NOMO-1 (cell line): ENCODE data around the gene VPS4B.

Experiments
- DNase-seq, 2 experiments: peaks; one replicate each; lab custom pipeline; 2025; ENCODE audit not compliant: unreplicated experiment in 2 of 2; lab: John Stamatoyannopoulos, UW

Gene VPS4B

DNA sequence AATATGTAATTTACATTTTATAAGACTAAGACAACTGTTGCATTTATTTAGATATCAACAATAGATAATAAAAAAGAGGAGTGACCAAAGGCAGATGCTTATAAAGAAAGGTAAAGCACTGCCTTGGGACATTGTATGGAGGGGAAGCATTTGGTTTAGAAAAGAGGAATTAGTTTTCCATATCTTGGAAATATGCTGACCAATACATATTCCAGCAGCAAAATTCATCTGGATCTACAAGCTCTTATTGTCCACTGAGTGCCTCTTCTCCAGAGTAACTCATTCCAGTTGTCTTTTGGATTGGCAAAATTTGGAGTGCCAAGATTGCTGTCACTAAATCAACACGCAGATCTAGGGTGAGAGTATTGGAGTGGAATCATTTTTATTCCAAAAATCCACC, 8.9 kb upstream of the VPS4B start:
- no peak for DNase-seq

DNA sequence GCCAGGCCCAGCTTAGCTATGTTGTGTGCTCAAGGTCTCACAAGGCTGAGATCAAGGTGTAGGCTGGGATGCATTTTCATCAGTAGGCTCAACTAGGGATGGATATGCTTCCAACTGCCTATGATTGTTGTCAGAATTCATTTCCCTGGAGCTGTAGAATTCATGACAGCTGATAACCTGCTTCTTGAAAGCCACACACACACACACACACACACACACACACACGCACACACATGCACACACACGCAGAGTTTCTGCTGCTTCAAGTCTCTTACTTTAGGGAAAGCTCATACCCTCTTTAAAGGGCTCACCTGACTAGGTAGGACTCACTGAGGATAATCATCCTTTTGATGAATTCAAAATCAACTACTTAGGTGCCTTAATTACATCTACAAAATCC, 8.2 kb upstream of the VPS4B start:
- no peak for DNase-seq

GRCh38 chr18:63427558-63427957, 5.3 kb upstream of the VPS4B start:
- no peak for DNase-seq

DNA sequence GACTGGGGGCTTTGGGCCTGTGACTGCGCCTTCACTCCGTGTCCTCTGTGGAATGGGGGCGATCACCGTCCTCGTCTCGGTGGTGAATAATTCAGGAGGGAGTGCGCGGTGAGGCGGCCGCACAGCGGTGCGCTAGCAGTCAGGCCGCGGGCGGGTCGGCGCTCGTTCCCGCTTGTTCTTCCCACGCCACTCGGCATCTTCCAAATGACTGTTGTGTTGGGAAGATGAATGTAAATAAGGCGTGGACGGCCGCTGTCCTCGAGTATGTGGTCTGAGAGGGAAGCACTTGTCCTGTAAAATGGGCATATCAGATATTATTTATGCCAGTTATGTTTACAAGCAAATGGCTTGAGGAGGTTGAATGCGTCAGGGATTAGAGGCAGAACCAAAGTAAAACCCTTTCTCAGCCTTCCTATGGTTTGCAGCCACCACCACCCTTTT, 608 bp upstream of the VPS4B start:
- peak in 1 of 2 experiments; percentile 46 for DNase-seq

- no peak for DNase-seq
Measured at GRCh38 chr18:63421514-63421913, 762 bp downstream of the VPS4B start.

GRCh38 chr18:63412953-63413352, 9.3 kb downstream of the VPS4B start:
- no peak for DNase-seq

GRCh38 chr18:63410792-63411191, 11.5 kb downstream of the VPS4B start:
- DNase-seq: no peak

- no peak for DNase-seq
Measured at GRCh38 chr18:63409301-63409700, 13.0 kb downstream of the VPS4B start.

DNA sequence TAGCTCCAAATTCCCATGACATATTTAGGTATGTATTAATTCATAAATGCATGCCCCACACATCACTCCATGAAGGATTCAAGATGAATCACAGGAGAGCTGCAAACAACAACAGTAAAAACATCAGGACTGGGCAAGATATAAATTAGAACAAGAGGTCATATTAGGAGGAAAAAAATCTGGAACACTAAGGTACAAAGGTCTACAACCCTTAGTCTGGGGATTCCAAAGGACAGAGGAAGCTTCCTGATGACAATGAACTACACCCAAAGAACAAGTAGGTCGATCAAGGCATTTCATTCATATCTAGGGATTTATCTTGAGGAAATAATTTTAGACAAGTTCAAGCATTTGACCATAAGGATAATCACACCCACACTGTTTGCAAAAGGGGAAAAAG, 14.5 kb downstream of the VPS4B start:
- DNase-seq: no peak

GRCh38 chr18:63405986-63406385, 16.3 kb downstream of the VPS4B start:
- DNase-seq: no peak

DNA sequence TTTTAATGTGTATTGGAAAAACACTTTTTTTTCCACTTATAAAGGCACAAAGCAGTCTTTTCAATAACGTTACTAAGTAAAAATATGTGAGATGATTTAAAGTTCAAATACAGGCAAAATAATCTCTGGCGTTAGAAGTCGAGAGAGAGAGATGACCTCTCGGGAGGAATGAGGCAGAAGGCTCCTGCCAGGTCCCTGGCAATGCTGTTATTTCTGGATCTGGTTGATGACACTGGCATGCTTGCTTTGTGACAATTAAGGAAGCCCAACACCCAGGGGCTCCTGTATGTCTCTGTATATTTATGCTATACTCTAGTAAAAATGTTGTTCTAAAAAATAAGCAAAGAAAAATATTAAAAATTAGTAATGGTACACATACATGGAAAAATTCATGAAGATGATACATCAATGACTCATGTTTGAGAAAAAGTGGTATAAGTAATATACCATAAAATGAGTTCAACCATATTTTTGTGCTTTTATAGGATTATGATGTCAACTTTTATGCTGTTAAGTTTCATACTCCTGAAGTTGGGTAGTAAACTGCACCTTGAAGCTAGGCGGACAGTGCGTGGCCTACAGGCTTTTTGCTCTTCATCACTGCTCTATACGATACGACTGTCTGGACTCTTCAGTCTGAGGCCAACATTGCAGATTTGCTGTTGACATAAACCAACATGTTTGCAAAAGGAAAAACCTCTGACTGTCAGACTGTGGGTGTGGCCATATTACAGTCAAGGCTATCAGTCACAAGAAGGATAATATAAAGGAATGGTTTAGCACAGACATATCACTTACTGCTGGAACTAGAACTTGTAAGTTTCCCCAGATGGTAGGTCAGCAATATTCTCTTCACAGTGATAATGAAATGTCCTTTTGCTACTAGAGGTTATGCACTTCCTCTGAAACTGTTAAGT, 19.8 kb downstream of the VPS4B start:
- DNase-seq: no peak

DNA sequence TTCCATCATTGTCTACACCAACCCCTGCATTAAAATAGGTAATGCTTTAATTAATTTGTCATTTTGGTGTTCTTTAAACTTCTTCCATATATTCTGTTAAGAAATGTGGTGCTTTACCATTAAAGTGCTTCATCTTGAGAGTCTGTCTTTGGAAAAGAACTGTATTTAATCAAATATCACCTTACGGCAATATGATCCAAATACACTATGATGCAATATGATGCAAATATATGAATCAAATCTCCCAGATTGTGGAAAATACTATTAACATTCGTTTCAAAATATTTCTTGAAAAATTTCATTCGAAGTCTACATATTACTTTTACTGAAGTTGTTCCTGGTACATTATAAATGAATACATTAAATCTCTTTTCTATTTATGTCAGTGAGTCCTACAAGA, 23.0 kb downstream of the VPS4B start:
- DNase-seq: no peak

DNA sequence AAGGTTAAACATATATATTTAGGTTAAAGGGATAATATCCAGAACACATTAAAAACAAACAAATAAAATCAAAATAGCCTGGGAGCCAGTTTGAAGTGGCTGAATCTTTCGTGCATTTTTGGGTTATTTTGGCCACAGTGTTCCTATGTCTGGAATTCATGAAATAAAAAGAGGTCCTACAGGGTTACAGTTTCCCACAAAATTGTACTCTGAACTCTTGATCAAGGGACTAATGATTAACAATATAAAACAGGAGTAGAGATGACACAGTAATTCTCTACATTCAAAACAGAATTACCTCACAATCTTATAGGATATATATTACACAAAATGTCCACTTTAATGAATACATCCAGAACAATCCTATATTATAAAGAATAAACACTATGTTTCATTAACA, 24.9 kb downstream of the VPS4B start:
- DNase-seq: no peak

DNA sequence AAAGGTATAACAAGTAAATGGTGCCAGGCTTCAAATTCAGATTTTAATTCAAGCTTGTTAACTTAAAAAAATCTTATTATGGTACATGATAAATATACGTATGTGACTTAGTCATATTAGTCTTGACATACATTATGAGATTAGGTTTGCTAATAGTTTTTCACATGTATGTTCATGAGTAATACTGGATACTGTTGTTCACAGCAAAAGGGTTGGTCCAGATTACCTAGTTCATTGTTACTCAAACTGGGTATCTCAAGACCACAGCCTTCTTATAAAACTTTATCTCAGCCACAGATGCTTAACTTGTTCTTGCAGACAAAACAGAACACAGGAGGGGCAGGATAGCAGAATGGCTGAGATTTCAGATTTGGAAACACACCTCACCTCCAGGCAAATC, 26.8 kb downstream of the VPS4B start:
- no peak for DNase-seq

DNA sequence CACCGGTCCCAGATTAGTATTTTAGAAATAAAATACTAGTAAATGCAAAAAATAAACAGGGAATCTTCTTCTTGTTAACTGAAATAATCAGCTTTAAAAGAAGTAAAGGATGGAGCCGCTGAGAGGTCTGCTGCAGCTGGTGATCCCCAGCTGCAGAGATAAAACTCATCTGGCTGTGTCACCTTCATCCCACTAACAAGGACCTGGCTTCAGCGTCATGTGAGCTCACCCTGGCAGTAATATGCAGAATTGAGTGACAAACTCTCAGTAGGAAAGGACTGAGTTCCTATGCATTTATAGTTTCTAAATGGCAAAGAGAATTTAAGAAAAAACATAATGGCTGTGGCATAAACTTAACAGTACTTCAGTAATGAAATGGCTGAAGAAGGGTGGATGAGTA, 27.3 kb downstream of the VPS4B start:
- DNase-seq: no peak

DNA sequence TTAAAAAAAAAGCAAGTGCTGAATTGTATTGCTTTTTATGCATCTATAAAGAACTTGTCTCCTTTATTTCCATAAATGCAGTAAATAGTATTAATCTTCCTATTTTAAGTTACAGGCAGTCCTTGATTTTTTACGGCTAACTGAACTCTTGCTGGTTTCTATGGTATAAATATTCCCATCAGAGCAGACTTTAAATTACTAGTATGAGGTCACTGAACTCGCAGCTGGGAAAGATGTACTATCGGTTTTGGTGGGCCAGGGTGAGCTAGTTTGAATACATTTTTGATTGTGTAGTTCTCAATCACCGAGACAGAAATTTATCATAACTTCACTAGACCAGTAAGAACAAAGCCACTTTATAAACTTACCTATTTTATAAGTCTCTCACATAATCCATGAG, 34.4 kb downstream of the VPS4B start:
- no peak for DNase-seq

GRCh38 chr18:63382843-63383242, 39.4 kb downstream of the VPS4B start:
- no peak for DNase-seq

DNA sequence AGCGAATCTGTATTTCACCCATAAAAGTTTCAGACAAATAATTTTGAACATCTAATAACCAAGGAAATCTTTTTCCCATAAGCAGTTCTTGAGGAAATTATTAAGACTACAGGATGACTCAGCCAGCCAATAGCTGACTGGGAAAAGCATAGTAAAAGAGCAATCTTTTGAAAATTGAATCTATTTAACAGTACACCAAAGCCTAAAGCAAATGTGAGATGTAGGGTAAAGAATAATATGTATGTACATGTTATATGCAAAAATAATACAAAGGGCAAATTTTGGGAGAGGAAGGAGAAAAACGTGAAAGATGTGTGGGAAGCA, 42.7 kb downstream of the VPS4B start:
- no peak for DNase-seq

DNA sequence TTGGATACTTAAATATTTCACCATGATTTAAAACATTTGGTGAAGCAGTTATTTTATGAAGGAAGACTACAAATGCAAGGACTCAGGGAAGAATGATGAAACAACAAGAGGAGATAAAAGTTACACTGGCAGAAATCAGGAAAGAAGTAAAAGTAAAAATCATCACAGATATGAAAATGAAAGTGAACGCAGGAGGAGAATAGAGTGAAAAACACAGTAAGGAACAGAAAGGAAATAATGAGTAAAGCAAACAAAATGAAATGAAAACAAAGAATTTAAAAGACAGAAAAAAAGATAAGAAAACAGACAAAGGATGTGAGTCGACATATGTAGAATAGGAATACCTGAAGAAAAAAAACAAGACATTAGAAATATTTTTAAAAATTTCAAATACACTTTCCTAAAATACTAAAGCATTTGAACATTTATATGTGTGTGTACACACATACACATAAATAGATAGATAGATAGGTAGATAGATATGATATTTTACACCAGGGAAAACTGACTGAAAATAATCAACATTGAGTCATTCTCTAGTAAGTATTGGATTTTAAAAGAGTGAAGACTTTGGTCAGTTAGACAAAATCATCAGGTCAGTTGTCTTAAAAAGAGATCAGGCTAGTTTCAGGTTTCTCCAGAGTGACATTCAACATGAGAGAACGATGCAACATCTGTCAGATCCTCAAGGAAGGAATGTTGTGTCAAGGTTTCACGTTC, 43.2 kb downstream of the VPS4B start:
- DNase-seq: no peak

DNA sequence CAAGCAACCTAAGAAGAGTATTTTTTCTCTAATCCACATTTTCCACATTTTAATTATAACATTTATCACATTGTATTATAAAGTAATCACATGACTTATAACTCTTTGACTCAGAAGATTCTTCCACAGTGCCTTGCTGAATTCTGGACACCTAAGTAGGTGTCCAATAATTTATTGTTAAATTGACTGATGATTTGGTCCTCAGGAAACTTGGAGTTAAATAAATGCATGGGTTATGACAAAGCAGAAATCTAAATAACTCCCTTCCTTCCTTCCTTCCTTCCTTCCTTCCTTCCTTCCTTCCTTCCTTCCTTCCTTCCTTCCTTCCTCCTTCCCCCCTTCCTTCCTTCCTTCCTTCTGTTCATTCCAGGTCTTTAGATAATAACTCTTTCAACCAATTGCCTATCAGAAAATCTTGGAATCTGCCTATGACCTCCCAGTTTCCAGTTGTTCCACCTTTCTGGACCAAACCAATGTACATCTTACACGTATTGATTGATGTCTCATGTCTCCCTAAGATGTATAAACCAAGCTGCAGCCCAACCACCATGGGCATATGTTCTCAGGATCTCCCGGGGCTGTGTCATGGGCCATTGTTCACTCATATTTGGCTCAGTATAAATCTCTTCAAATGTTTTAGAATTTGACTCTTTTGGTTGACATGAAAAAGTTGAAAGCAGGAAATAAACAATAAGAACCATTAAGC, 44.8 kb downstream of the VPS4B start:
- DNase-seq: no peak

- DNase-seq: peak in 1 of 2 experiments; percentile 21
Measured at GRCh38 chr18:63376538-63376937, 45.7 kb downstream of the VPS4B start.

DNA sequence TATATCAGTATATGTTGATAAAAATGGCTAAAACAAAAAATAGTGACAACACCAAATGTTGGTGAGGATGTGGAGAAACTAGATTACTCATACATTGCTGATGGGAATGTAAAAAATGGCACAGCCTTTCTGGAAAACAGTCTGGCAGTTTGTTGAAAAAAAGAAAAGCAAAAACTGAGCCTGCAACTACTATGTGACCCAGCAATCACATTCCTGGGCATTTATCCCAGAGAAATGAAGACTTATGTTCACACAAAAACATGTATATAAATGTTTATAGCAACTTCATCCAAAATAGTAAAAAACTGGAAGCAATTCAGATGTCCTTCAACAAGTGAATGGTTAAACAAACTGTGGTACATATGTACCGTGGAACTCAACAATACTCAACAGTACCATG, 47.7 kb downstream of the VPS4B start:
- no peak for DNase-seq
